Panc1 (cell line): ENCODE data around the gene GMPR.

Experiments
- SIN3A ChIP-seq: IDR thresholded peaks from 2 replicates; pipeline ENCODE4 v1.6.1; 2012; ENCODE audit warnings: low read depth, mild to moderate bottlenecking, low read length, moderate library complexity, borderline replicate concordance; ENCODE audit not compliant: insufficient read depth
- TF ChIP-seq, protein P1 (sequence below): fragments of 450-650 bp; IDR thresholded peaks from 2 replicates; pipeline ENCODE4 v1.5.1; 2017; ENCODE audit warnings: mild to moderate bottlenecking

DNA sequence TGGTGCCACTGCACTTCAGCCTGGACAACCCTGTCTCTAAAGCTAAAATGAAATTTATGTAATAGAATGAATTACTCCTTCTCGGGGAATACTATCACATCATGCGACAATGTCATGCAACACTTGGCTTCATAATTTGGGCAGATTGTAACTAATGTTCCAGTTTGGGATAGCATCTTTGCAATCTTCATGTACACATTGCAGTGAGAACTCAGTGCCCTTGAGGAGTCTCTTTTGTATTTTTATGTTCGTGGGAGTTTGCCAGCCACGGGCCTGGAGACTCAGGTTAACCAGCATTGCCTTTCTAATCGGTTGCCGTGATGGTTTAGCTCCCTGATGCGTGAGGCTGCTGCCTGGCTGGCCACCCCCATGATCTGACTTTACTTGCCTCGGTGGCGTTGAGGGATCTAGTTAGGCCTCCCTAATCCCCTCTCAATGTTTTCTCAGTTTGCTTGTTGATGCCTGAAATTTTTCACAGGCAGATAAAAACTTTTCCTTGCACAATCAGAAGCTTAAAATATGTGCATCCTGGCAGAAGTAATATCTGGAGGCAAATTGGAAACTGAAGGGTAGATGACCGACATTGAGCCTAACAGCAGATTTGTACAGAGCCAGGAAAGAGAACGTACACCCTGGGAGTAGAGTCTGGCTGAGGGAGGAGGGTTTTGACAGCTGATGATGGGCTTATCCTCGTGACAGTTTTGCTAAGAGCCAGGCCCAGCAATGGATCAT, 2.4 kb downstream of the GMPR start:
- TF ChIP-seq, protein P1, sequence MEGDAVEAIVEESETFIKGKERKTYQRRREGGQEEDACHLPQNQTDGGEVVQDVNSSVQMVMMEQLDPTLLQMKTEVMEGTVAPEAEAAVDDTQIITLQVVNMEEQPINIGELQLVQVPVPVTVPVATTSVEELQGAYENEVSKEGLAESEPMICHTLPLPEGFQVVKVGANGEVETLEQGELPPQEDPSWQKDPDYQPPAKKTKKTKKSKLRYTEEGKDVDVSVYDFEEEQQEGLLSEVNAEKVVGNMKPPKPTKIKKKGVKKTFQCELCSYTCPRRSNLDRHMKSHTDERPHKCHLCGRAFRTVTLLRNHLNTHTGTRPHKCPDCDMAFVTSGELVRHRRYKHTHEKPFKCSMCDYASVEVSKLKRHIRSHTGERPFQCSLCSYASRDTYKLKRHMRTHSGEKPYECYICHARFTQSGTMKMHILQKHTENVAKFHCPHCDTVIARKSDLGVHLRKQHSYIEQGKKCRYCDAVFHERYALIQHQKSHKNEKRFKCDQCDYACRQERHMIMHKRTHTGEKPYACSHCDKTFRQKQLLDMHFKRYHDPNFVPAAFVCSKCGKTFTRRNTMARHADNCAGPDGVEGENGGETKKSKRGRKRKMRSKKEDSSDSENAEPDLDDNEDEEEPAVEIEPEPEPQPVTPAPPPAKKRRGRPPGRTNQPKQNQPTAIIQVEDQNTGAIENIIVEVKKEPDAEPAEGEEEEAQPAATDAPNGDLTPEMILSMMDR, result no peak
- no peak for TF ChIP-seq SIN3A
